ENCODE results near the gene PIGU.

DNA sequence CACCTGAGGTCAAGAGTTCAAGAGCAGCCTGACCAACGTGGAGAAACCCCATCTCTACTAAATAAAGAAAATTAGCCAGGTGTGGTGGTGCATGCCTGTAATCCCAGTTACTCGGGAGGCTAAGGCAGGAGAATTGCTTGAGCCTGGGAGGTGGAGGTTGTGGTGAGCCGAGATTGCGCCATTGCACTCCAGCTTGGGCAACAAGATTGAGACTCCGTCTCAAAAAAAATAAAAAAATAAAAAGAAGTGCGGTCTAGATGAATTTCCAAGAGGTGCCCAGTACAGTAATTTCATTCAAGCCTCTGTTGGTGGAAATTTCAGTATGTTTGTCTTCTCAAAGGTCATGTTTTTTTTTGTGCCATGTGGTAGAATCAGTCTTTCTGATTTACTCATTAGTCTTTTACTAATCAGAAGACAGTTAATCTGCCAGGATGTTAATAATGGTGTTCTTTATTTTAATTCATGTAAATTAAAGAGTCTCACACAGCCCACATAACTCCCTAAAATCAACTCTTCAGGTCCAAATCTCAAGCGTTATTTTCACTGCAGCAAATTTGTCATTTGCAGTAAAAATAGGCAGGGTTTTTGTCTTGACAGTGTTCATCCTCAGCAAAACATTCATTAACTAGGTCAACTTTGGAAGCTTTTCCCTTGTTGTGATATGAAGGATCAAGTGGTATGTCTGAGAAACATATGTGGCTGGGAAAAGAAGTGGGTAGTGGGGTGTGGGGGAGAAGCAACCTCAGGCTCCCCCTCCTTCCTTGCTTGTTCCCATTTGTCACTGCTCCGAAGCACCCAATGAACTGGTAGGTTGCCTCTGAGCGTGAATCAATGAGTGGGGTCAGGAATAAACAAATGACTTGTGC lies 40.6 kb upstream of the PIGU start:
- no peak for TF ChIP-seq ZNF709 (CRISPR knock-in tag; IDR thresholded peaks at IDR 0.05)
- TF ChIP-seq ZNF549 (CRISPR knock-in tag; IDR thresholded peaks at IDR 0.05) = no peak
- TF ChIP-seq ELF1 (CRISPR knock-in tag; IDR thresholded peaks at IDR 0.05) = no peak
- peak; percentile 99 for TF ChIP-seq GFI1 (CRISPR knock-in tag; IDR thresholded peaks at IDR 0.05; ENCODE audit: borderline replicate concordance)
- TF ChIP-seq, protein P1, sequence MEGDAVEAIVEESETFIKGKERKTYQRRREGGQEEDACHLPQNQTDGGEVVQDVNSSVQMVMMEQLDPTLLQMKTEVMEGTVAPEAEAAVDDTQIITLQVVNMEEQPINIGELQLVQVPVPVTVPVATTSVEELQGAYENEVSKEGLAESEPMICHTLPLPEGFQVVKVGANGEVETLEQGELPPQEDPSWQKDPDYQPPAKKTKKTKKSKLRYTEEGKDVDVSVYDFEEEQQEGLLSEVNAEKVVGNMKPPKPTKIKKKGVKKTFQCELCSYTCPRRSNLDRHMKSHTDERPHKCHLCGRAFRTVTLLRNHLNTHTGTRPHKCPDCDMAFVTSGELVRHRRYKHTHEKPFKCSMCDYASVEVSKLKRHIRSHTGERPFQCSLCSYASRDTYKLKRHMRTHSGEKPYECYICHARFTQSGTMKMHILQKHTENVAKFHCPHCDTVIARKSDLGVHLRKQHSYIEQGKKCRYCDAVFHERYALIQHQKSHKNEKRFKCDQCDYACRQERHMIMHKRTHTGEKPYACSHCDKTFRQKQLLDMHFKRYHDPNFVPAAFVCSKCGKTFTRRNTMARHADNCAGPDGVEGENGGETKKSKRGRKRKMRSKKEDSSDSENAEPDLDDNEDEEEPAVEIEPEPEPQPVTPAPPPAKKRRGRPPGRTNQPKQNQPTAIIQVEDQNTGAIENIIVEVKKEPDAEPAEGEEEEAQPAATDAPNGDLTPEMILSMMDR (CRISPR knock-in tag; IDR thresholded peaks at IDR 0.05) = no peak
- TF ChIP-seq FIP1L1 (IDR thresholded peaks at IDR 0.05; ENCODE audit: borderline replicate concordance, insufficient read depth, low read depth, low read length) = no peak
- TF ChIP-seq, protein P2, sequence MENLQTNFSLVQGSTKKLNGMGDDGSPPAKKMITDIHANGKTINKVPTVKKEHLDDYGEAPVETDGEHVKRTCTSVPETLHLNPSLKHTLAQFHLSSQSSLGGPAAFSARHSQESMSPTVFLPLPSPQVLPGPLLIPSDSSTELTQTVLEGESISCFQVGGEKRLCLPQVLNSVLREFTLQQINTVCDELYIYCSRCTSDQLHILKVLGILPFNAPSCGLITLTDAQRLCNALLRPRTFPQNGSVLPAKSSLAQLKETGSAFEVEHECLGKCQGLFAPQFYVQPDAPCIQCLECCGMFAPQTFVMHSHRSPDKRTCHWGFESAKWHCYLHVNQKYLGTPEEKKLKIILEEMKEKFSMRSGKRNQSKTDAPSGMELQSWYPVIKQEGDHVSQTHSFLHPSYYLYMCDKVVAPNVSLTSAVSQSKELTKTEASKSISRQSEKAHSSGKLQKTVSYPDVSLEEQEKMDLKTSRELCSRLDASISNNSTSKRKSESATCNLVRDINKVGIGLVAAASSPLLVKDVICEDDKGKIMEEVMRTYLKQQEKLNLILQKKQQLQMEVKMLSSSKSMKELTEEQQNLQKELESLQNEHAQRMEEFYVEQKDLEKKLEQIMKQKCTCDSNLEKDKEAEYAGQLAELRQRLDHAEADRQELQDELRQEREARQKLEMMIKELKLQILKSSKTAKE (CRISPR knock-in tag; IDR thresholded peaks at IDR 0.05; ENCODE audit: borderline replicate concordance) = no peak
- TF ChIP-seq ZFP36 (IDR thresholded peaks at IDR 0.05; ENCODE audit: borderline replicate concordance, low read depth, low read length, partially characterized antibody) = no peak
- no peak for TF ChIP-seq FOXC1 (CRISPR knock-in tag; IDR thresholded peaks at IDR 0.05; ENCODE audit: borderline replicate concordance)
